ENCODE data around the gene PHACTR1. TPM values are rescaled to one million over a fixed set of nuclear protein-coding genes. Genes with fewer than 3 reads are reported as not detected.

PHACTR1 gene
- total RNA-seq, 1 donor from 2014 or later: 1.6 TPM

- ATAC-seq: peak; percentile 25
Observed at GRCh38 chr6:13328875-13329183, 612.3 kb downstream of the PHACTR1 start.

DNA sequence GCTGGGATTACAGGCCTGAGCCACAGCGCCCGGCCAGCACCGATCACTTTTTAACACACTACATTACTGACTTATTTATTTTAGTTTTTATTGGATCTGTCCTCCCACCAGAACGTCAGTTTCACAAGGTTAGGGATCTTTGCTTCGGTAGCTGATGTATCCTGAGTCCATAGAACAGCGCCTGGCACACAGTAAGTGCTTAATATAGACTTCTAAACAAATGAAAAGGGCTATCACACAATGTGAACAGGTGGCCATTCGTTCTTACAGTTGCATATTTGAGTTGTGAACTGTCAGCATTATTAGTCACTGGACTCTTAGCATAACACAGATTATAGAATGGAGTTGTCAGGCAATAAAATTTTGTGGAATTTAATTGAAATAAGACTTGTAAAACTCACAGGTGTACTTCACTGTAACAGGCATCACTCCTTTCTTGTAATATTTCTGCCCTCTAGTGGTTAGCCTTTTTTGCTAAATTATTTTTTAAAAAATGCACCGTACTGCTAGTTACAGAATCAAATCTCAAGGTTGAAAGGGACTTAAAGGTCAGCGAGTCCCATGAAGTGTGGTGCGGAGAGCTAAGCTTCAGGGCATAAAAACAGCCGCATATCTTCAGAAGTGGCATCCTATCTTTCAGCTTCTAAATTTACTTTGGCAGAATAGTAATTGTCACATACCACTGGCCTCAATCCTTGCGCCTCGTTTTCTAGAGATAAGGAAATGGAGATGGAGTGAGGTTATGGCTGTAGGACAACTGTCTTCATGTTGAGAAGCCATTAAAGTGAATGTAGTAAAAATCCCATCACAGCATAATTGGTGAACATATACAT lies 615.2 kb downstream of the PHACTR1 start:
- ATAC-seq: no peak

DNA sequence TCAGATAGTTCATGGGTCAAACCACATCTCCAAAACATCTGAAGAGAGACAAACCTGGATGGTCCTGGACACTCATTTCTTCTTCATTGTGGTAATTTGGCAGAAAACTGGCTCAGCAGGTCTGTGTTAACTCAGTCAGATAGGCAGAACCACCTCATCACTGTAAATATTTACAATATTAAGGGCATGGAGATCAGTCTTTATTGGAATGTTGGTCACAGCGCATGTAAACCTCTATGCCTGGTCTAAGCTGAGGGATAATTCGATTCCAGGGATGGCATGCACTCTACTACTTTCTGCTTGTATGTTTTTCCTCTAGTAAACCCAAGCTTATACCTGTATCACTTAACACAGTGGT lies 615.8 kb downstream of the PHACTR1 start:
- no peak for ATAC-seq

DNA sequence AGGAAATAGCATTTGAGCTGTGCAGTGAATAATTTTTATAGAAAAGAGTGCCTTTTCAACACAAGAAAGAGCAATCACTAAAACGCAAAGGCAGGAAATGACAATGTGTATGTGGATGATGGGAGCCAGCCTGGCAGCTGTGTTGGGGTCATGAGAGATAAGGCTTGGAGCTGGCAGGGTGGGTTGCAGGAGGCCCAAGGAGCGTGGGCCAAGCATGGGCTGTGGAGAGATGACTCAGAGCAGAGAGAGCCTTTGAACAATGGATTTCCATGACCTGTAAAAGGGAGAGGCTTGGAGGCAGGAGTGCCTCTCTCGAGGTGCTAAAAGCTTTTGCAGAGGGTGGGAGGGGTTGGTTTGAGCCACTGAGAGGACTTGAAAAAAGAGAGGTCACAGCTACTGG lies 618.4 kb downstream of the PHACTR1 start:
- ATAC-seq: peak; percentile 30

- peak; percentile 90 for ATAC-seq
Observed at GRCh38 chr6:13336553-13336952, 620.0 kb downstream of the PHACTR1 start.

- ATAC-seq: no peak
Observed at GRCh38 chr6:13338038-13338437, 621.5 kb downstream of the PHACTR1 start.
